NT2/D1 (cell line): ENCODE measurements around the gene GOLGA3.

ENCODE experiments used
- SUZ12 ChIP-seq: IDR thresholded peaks from 2 replicates; pipeline ENCODE4 v1.6.1; 2011; ENCODE audit not compliant: insufficient read length, insufficient read depth; ENCODE audit errors: extremely low read depth
- YY1 ChIP-seq: IDR thresholded peaks from 2 replicates; pipeline ENCODE4 v1.6.1; 2011; ENCODE audit not compliant: insufficient read length, insufficient read depth

DNA sequence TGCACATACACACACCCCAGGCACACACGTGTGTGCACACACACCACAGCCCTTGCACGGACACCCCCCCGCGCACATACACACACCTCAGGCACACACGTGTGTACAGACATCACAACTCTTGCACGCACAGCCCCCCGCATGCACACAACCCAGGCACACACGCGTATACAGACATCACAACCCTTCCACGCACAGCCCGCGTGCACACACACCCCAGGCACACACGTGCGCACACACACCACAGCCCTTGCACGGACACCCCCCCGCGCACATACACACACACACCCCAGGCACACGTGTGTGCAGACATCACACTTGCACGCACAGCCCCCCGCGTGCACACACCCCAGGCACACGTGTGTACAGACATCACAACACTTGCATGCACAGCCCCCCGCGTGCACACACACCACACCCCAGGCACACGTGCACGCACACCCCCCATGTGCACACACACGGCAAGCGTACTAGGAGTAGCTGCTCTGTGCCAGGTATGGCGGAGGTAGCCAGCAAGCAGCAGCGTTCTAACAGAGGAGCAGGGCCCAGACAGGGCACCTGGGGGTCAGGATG lies 48.8 kb downstream of the GOLGA3 start:
- TF ChIP-seq YY1 (no peak), SUZ12 (no peak)
